MV-4-11 (cell line): ENCODE results near the gene CDC42BPB.

Experiments used
- DNase-seq: peaks from one replicate; lab custom pipeline; 2025; lab: John Stamatoyannopoulos, UW

Gene CDC42BPB

GRCh38 chr14:103073367-103073875 is 16.1 kb upstream of the CDC42BPB start:
- DNase-seq = no peak

- no peak for DNase-seq
Observed at GRCh38 chr14:103072595-103073366, 15.4 kb upstream of the CDC42BPB start.

- peak; percentile 91 for DNase-seq
Observed at GRCh38 chr14:103071544-103072251, 14.3 kb upstream of the CDC42BPB start.

GRCh38 chr14:103070971-103071542 is 13.7 kb upstream of the CDC42BPB start:
- DNase-seq = no peak

GRCh38 chr14:103070263-103070885 is 13.0 kb upstream of the CDC42BPB start:
- DNase-seq = no peak

GRCh38 chr14:103068351-103069073 is 11.2 kb upstream of the CDC42BPB start:
- DNase-seq = no peak

GRCh38 chr14:103067231-103067954 is 10.0 kb upstream of the CDC42BPB start:
- DNase-seq = peak; percentile 27

GRCh38 chr14:103066399-103066798 is 9.1 kb upstream of the CDC42BPB start:
- no peak for DNase-seq

GRCh38 chr14:103065861-103066260 is 8.5 kb upstream of the CDC42BPB start:
- no peak for DNase-seq

GRCh38 chr14:103064978-103065377 is 7.6 kb upstream of the CDC42BPB start:
- no peak for DNase-seq

- DNase-seq = no peak
Observed at GRCh38 chr14:103064436-103064835, 7.1 kb upstream of the CDC42BPB start.

- no peak for DNase-seq
Observed at GRCh38 chr14:103061482-103061976, 4.2 kb upstream of the CDC42BPB start.

- DNase-seq = no peak
Observed at GRCh38 chr14:103059556-103059955, 2.2 kb upstream of the CDC42BPB start.

GRCh38 chr14:103058164-103059055 is 1.1 kb upstream of the CDC42BPB start:
- no peak for DNase-seq

GRCh38 chr14:103057028-103057371 is 349 bp downstream of the CDC42BPB start:
- no peak for DNase-seq

GRCh38 chr14:103056322-103057027 is 874 bp downstream of the CDC42BPB start:
- DNase-seq = no peak

- DNase-seq = no peak
Observed at GRCh38 chr14:103055695-103056094, 1.7 kb downstream of the CDC42BPB start.

GRCh38 chr14:103052407-103052806 is 4.9 kb downstream of the CDC42BPB start:
- DNase-seq = peak; percentile 89

- DNase-seq = no peak
Observed at GRCh38 chr14:103050935-103051334, 6.4 kb downstream of the CDC42BPB start.
